DND-41 (cell line): Measurements from ENCODE around the gene ZFHX3.

Experiments used
- EZH2 ChIP-seq: IDR thresholded peaks from 3 replicates; pipeline ENCODE4 v1.6.1; 2012; ENCODE audit warnings: borderline replicate concordance, low read depth, mild to moderate bottlenecking, moderate library complexity, low read length, inconsistent platforms; ENCODE audit not compliant: severe bottlenecking
- TF ChIP-seq, protein P1 (sequence below): IDR thresholded peaks from 2 replicates; pipeline ENCODE4 v1.5.1; 2012; ENCODE audit warnings: borderline replicate concordance, low read length, moderate library complexity, mild to moderate bottlenecking; ENCODE audit not compliant: poor library complexity, severe bottlenecking; ENCODE audit errors: extremely low read depth

DNA sequence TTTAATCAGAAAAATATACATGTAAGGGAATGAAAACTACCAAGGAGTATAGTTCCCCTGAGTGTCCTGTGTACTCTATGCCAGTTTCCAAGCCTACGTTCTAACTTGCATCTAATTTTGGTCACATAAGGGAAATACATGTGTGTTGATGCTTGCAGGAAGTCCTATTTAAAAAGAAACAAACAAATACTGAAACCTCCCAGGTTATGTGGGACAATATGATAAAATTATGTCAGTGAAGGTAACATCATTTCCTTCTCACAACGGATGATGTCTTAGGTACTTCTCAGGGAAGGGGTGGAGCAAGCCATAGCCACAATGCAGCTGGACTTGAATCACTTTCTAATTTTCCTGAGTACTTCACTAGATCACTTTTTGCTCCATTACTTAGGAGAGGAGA, 115.9 kb downstream of the ZFHX3 start:
- TF ChIP-seq, protein P1, sequence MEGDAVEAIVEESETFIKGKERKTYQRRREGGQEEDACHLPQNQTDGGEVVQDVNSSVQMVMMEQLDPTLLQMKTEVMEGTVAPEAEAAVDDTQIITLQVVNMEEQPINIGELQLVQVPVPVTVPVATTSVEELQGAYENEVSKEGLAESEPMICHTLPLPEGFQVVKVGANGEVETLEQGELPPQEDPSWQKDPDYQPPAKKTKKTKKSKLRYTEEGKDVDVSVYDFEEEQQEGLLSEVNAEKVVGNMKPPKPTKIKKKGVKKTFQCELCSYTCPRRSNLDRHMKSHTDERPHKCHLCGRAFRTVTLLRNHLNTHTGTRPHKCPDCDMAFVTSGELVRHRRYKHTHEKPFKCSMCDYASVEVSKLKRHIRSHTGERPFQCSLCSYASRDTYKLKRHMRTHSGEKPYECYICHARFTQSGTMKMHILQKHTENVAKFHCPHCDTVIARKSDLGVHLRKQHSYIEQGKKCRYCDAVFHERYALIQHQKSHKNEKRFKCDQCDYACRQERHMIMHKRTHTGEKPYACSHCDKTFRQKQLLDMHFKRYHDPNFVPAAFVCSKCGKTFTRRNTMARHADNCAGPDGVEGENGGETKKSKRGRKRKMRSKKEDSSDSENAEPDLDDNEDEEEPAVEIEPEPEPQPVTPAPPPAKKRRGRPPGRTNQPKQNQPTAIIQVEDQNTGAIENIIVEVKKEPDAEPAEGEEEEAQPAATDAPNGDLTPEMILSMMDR, result no peak
- TF ChIP-seq EZH2, result no peak
